Measurements from ENCODE around the gene LHX3. TPM values are rescaled to one million over a fixed set of nuclear protein-coding genes. Genes with fewer than 3 reads are reported as not detected.

Gene LHX3
- polyA plus RNA-seq, 2 of the 4 experiments (the other 2 are of a cell fraction) = 0.03 TPM; not detected in 1

GRCh38 chr9:136220017-136220729, 15.2 kb upstream of the LHX3 start:
- FAIRE-seq = no peak
- ChIA-PET CTCF (interaction anchor here (0.7 to 4.5 kb wide), 5 partner anchors 10 to 64 kb away, joined by 3 to 24 read pairs (median 4); no protein-coding TSS in a partner anchor), POLR2A (no interaction called here)
- peak in 1 of 2 experiments; percentile 44 for DNase-seq (ENCODE audit: low read depth in 1 of 2, low spot score in 1 of 2)
- H3K4me1 ChIP-seq = peaks cover 17% of the 10 kb centered on the region
- 41% methylated on average over 15 of the region's 15 CpGs for WGBS (ENCODE audit: missing lambda C conversion rate)
- peak overlapping the region in 1 of 2 experiments; percentile 6; a peak in 1 of 6 replicates for H3K27ac ChIP-seq
- no peak overlapping the region for H3K4me3 ChIP-seq
- H3K9me3 ChIP-seq = no peaks in the 10 kb centered on the region
- ATAC-seq = peak; percentile 79 to 80
- TF ChIP-seq FOSL2 (IDR thresholded peaks at IDR 0.05) = no peak
- TF ChIP-seq FOSL2 (CRISPR knock-in tag; IDR thresholded peaks at IDR 0.05) = peak; percentile 63
- no peak for TF ChIP-seq REST (IDR thresholded peaks at IDR 0.05)
- H3K4me2 ChIP-seq = peak overlapping the region; percentile 28

GRCh38 chr9:136219276-136219675, 14.3 kb upstream of the LHX3 start:
- peaks cover 17% of the 10 kb centered on the region for H3K4me1 ChIP-seq
- no peak overlapping the region; a peak in 1 of 6 replicates for H3K27ac ChIP-seq
- no peak for ATAC-seq
- DNase-seq (ENCODE audit: low read depth in 1 of 2, low spot score in 1 of 2) = no peak
- ChIA-PET CTCF (interaction anchor here (1.0 to 4.5 kb wide), 8 partner anchors 10 to 136 kb away, joined by 3 to 24 read pairs (median 4); no protein-coding TSS in a partner anchor), POLR2A (no interaction called here)
- no peak for FAIRE-seq
- 88% methylated on average over 13 of the region's 13 CpGs for WGBS (ENCODE audit: missing lambda C conversion rate)
- H3K4me2 ChIP-seq = no peak overlapping the region
- H3K4me3 ChIP-seq = no peak overlapping the region
- no peak for TF ChIP-seq ZNF302 (CRISPR knock-in tag; IDR thresholded peaks at IDR 0.05)
- no peak for TF ChIP-seq PHF8 (IDR thresholded peaks at IDR 0.05; ENCODE audit: borderline replicate concordance, low read depth)
- TF ChIP-seq FOSB (CRISPR knock-in tag; IDR thresholded peaks at IDR 0.05) = no peak
- TF ChIP-seq CBX8 (IDR thresholded peaks at IDR 0.05) = no peak
- no peak for TF ChIP-seq FOXS1 (CRISPR knock-in tag; IDR thresholded peaks at IDR 0.05)
- TF ChIP-seq RFX5 (IDR thresholded peaks at IDR 0.05) = no peak
- TF ChIP-seq PBX3 (IDR thresholded peaks at IDR 0.05) = no peak
- no peak for TF ChIP-seq RARB (CRISPR knock-in tag; IDR thresholded peaks at IDR 0.05)
- no peak for TF ChIP-seq ELK1 (IDR thresholded peaks at IDR 0.05; ENCODE audit: low read depth, low read length)
- no peak for TF ChIP-seq ESRRA (IDR thresholded peaks at IDR 0.05; ENCODE audit: borderline replicate concordance, low read length)
- no peak for TF ChIP-seq USF2 (IDR thresholded peaks at IDR 0.05)
- TF ChIP-seq HOXA7 (CRISPR knock-in tag; IDR thresholded peaks at IDR 0.05) = no peak
- TF ChIP-seq JUN (IDR thresholded peaks at IDR 0.05) = no peak
- TF ChIP-seq ZC3H11A (IDR thresholded peaks at IDR 0.05) = no peak
- TF ChIP-seq RNF2 (IDR thresholded peaks at IDR 0.05; ENCODE audit: borderline replicate concordance, low read depth) = no peak
- TF ChIP-seq BHLHE40 (IDR thresholded peaks at IDR 0.05; ENCODE audit: low read depth, low read length) = no peak
- no peak for TF ChIP-seq EP300 (IDR thresholded peaks at IDR 0.05)
- no peaks in the 10 kb centered on the region for H3K9me3 ChIP-seq
